Activated CD8-positive, alpha-beta memory T cell treated with anti-CD3 and anti-CD28 coated beads, Interleukin-2, amount 10 ng/mL, durations not matched to agents 7 days and 5 days (primary cell): ENCODE measurements around the gene PSMD12. TPM values are rescaled to one million over a fixed set of nuclear protein-coding genes. Genes with fewer than 3 reads are reported as not detected.
A peak's percentile ranks its signal among the peaks of the same experiment; 100 is the strongest.

Experiments used
- ATAC-seq: fragments of 150-1000 bp; cut with Tn5 transposase; one replicate; pipeline ENCODE4 v1.10.0; 2021; ENCODE audit warnings: moderate library complexity
- CTCF ChIA-PET: fragments of 350-600 bp; sonication (Branson Sonifier 250); formaldehyde crosslinking; loops from one replicate; lab custom pipeline; 2021; ENCODE audit warnings: antibody characterized with exemption; lab: Charles Lee
- DNase-seq: peaks from one replicate; pipeline ENCODE4 v3.0.0-alpha.2; 2020
- H3K27ac Mint-ChIP-seq: one replicate; pipeline ENCODE4 v1.8.0; 2021; ENCODE audit warnings: mild to moderate bottlenecking, mixed read lengths
- H3K27me3 Mint-ChIP-seq: one replicate; pipeline ENCODE4 v1.8.0; 2021; ENCODE audit warnings: mixed read lengths
- H3K36me3 Mint-ChIP-seq: one replicate; pipeline ENCODE4 v1.8.0; 2021; ENCODE audit warnings: mild to moderate bottlenecking, mixed read lengths
- H3K4me1 Mint-ChIP-seq: one replicate; pipeline ENCODE4 v1.8.0; 2021; ENCODE audit warnings: mixed read lengths
- H3K4me3 Mint-ChIP-seq: one replicate; pipeline ENCODE4 v1.8.0; 2021; ENCODE audit warnings: mild to moderate bottlenecking, moderate library complexity, mixed read lengths
- H3K9me3 Mint-ChIP-seq: one replicate; pipeline ENCODE4 v1.8.0; 2022; ENCODE audit warnings: low read depth, mixed read lengths
- total RNA-seq, 2 experiments: library from RNA; stranded (reverse); gene quantifications; one replicate each; pipeline ENCODE4 v1.2.3, GENCODE V29; 2021

The PSMD12 gene
- total RNA-seq, 2 experiments from 2014 or later = 52.8 to 63.2 TPM

DNA sequence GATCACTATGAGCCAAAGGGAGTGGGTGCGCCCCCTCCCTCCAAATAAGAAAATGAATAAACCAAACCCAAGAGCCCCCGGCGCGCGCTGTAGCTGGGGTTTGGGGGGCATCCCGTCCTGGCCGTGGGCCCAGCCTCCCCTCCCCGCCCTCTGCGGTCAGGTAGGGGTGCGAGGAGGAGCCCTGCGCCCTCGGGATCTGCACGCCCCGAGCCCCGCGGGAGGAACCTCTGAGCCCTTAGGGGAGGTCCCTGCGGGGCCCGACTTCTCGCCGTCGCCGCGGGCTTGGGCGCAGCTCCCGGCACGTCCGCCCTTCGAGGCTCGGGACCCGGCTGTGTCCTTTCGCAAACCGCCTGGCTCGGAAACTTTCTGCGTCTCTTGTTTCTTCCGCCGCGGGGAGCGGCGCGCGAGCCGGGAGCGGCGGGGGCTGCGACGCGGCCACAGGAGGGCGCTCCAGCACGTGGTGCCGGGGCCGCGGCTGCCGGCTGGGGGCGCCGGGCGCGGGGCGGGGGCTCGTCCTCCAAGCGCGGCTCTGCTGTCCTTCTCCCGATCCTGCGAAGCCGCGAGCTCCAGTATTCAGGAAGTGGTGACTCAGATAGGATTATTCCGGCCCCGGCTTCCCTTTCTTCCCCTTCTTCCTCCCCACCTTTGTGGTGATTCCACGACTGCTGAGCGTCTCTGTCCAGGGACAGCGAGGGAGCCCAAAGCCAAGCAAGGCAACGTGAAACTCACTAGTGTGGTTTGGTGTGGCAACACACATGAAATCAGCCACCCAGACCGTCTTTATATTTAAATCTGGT is 12.3 kb upstream of the PSMD12 start:
- CTCF ChIA-PET = interaction anchor here (0.6 to 10.5 kb wide), 39 partner anchors 11 to 339 kb away, joined by 3 to 209 read pairs (median 5); partner anchors contain the start of gene PSMD12
- no peaks in the 10 kb centered on the region for H3K27me3 Mint-ChIP-seq
- DNase-seq (peak; percentile 86), ATAC-seq (peak; percentile 42)
- no peaks in the 10 kb centered on the region for H3K9me3 Mint-ChIP-seq
- H3K27ac Mint-ChIP-seq = peak overlapping the region; percentile 86
- H3K4me1 Mint-ChIP-seq = peaks cover 49% of the 10 kb centered on the region
- peak overlapping the region; percentile 83 for H3K4me3 Mint-ChIP-seq
- H3K36me3 Mint-ChIP-seq = peaks cover 20% of the 10 kb centered on the region

DNA sequence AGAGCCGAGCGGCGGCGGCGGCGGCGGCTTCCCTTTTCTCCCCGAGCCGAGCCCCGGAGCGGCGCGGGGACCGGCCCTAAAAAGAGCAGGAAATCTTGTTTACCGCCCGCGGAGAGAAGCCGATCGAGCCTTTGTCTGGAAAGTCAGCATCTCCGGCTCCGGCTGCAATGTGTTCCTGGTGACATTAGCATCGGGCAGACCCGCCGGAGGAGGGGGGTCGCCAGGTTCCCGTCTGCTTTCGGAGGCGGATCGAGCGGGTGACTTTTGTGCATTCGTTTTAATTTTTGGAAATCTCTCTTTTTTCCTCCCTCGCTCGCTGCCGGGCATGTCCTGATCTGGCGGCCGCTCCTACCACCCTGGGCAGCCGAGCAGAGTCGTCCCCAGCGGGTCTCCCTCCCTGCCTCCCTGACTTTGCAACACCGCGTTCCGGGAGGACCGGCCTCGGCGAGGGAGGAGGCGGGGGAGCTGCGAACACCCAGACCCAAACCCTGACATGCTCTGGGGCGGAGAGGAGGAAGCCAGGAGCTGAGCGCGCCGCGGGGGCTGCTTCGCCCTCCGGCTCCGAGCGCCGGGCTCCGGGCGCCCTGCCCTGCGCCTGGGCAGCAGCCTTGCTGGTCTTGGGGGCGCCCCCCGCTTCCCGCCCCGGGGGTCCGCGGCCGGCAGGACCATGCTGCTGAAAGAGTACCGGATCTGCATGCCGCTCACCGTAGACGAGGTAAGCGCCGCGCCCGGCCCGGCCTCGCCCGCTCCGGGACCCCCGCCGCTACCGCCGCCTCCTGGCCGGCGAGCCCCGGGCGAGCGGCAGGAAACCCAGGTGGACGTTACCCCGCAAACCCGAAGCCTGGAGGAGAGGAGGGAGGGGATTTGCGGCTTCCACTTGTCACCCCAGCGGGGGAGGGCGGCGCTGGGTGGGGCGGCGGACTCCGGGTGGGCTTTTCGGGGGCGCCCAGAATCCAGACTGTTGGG is 11.4 kb upstream of the PSMD12 start:
- H3K4me3 Mint-ChIP-seq = peak overlapping the region; percentile 83
- peaks cover 49% of the 10 kb centered on the region for H3K4me1 Mint-ChIP-seq
- peaks cover 20% of the 10 kb centered on the region for H3K36me3 Mint-ChIP-seq
- H3K9me3 Mint-ChIP-seq = no peaks in the 10 kb centered on the region
- H3K27ac Mint-ChIP-seq = peak overlapping the region; percentile 87
- CTCF ChIA-PET = interaction anchor here (0.6 to 10.5 kb wide), 27 partner anchors 11 to 339 kb away, joined by 3 to 209 read pairs (median 9); partner anchors contain the start of gene PSMD12
- DNase-seq (peak; percentile 74), ATAC-seq (peak; percentile 17)
- H3K27me3 Mint-ChIP-seq = no peaks in the 10 kb centered on the region

DNA sequence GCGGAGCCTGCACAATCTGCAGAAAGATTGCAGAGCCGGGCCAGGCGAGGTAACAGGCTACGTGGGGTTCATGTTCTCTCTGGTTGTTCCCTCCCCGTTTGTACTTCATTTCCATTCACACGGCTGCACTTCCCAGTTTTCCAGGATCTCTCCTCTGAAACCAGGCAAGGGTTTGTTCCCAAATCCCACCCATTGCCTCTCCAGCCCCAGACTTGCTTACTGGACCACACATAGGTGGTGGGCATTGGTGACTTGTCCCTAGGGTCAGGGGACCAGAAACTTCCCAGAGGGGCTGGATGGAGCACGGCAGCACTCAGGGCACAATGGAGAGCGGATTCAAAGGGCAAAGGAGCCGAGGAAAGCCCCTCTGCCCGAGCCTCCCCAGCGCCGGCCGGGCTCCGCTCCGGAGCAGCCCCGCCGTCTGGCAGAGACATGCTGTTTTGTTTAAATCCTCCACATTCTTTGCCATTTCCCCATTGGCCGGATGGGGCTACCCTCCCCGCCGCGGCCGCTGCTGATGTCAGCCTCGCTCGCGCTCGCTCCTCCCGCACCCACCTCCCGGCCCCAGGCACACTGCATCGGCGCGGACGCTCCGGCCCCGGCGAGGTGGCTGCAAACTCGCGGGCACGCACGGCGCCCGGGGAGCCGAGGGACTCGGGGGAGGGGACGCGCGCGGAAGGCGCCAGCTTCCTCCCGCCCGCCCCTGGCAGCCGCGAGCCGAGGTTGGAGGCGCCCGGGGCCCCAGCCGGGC is 10.5 kb upstream of the PSMD12 start, which contains the start of gene PITPNC1:
PITPNC1 (plus strand) TSS at position 545 of the 751 bp plus-strand sequence.
- Mint-ChIP-seq H3K9me3 (no peaks in the 10 kb centered on the region), H3K27ac (peak within 1 kb of the TSS; percentile 87), H3K4me1 (peaks cover 42% of the 10 kb centered on the region), H3K36me3 (peaks cover 16% of the 10 kb centered on the region), H3K4me3 (peak within 1 kb of the TSS; percentile 83), H3K27me3 (no peaks in the 10 kb centered on the region)
- CTCF ChIA-PET = interaction anchor here (0.8 to 10.5 kb wide), 16 partner anchors 11 to 341 kb away, joined by 3 to 209 read pairs (median 19); partner anchors contain the start of genes NOL11 and PSMD12
- peak; percentile 78 for ATAC-seq
- peak; percentile 93 for DNase-seq

DNA sequence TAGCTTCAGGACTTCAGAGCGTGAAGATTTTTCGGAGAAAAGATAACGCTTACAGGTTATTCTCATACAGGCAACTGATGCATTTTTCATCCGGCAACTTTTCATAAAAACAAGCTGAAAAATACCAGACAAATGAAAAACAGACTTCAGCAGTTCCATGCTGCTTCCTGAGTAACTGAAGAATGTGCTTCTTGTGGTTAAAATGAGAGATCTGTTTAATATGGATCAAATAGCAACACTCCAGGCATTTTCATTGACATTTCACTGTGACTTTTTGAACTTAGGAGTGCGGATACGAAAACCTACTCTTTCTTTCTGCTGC is 10.0 kb upstream of the PSMD12 start:
- DNase-seq = no peak
- Mint-ChIP-seq H3K36me3 (peaks cover 13% of the 10 kb centered on the region), H3K9me3 (no peaks in the 10 kb centered on the region), H3K4me1 (peaks cover 38% of the 10 kb centered on the region), H3K27ac (peak overlapping the region; percentile 86), H3K4me3 (peak overlapping the region; percentile 83), H3K27me3 (no peaks in the 10 kb centered on the region)
- no peak for ATAC-seq
- CTCF ChIA-PET = interaction anchor here (0.7 to 10.5 kb wide), 15 partner anchors 11 to 764 kb away, joined by 3 to 209 read pairs (median 16); partner anchors contain the start of genes NOL11 and PSMD12

DNA sequence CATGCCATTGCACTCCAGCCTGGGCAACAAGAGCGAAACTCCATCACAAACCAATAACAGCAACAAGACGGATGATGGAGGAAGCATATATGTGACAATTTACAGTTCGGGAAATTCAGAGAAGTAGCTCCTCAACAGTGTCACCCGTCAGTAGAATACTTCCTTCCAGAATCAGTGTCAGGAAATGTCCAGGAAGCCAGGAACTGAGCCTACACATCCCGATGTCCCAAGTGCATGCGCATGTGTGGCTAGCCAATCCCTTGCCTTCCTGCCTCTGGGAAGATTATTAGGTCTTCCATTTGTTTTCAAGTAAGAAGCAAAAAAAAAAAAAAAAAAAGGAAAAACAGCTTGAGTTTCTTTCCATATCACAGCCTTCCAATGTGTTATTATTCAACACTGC is 9.3 kb upstream of the PSMD12 start:
- peaks cover 38% of the 10 kb centered on the region for H3K4me1 Mint-ChIP-seq
- no peak for DNase-seq

DNA sequence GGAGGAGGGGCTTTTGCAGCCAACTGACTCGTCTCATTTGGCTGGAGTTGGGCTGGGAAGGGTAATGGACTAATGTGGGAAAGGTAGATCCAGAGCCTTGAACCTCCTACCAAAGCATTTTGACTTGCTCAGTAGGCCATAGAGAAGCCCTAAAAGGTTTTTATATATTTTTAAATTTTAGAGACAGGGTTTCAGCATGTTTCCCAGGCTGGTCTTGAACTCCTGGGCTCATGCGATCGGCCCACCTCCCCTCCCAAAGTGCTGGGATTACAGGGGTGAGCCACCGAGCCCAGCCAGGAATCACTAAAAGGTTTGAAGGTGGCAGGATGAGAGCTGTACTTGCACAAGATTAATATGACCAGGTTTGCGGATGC is 8.7 kb upstream of the PSMD12 start:
- Mint-ChIP-seq H3K27ac (no peak overlapping the region), H3K27me3 (no peaks in the 10 kb centered on the region), H3K4me3 (no peak overlapping the region), H3K36me3 (peaks cover 11% of the 10 kb centered on the region), H3K9me3 (no peaks in the 10 kb centered on the region), H3K4me1 (peaks cover 33% of the 10 kb centered on the region)
- DNase-seq = no peak
- CTCF ChIA-PET = interaction anchor here (0.6 to 10.5 kb wide), 25 partner anchors 10 to 676 kb away, joined by 3 to 209 read pairs (median 5); partner anchors contain the start of genes NOL11 and PSMD12
- no peak for ATAC-seq

More for the DNA sequence above, 9.3 kb upstream of the PSMD12 start:
- ATAC-seq = no peak
- Mint-ChIP-seq H3K27ac (no peak overlapping the region), H3K27me3 (no peaks in the 10 kb centered on the region), H3K4me3 (no peak overlapping the region), H3K9me3 (no peaks in the 10 kb centered on the region), H3K36me3 (peaks cover 13% of the 10 kb centered on the region)
- CTCF ChIA-PET = interaction anchor here (0.7 to 10.5 kb wide), 23 partner anchors 10 to 763 kb away, joined by 3 to 209 read pairs (median 6); partner anchors contain the start of genes NOL11 and PSMD12

DNA sequence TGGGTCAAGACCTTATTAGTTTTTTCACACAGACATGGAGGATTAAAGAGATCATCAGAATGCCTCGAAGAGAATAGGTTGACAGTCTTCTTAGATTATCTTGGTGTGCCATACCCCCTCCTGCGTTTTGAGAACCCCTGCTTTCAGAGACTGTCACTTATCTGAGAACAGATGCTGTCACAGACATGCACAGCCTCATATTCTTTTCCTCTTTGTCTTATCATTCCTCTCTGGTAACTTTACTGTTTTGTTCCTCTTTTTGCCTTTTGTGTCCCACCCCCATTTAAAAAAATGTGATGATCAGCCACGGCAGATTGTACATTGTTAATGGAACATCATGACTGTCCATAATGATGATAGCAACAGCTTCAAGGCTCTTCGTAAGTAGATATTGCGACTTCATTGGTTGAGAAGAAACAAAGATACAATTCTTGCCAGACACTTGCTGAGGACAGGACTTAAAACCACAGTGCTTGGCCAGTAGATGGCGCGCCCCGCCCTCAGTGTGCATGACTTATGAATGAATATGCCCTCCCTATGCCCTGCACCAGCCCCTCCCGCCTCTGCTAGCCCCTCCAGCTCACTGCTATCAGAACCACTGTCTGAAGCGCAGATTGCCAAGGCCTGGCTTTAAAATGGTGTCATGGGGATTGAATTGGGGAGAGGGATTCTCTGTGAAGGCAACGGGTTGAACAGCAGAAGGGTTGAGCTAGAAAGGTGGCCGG is 8.1 kb upstream of the PSMD12 start:
- CTCF ChIA-PET = interaction anchor here (0.6 to 10.5 kb wide), 32 partner anchors 9 to 675 kb away, joined by 3 to 209 read pairs (median 5); partner anchors contain the start of genes NOL11 and PSMD12
- H3K4me3 Mint-ChIP-seq = no peak overlapping the region

DNA sequence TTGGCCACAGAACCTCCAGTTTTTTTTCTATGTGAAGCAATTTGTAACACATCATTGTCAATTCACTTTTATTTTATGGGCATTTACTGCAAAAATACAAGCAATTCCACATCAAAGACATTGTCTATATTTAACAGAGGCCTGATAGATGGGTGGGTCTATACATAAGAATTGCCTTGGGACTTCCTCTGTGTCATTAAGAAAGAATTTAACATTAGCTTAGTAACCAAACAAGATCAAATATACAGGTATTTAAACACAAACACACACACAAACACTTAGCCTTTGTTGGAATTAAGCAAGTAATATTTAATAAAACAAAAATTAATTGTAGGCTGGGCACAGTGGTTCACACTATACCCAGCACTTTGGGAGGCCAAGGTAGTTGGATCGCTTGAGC is 6.4 kb upstream of the PSMD12 start:
- H3K4me1 Mint-ChIP-seq = peaks cover 29% of the 10 kb centered on the region
- no peak overlapping the region for H3K4me3 Mint-ChIP-seq
- no peaks in the 10 kb centered on the region for H3K27me3 Mint-ChIP-seq
- H3K27ac Mint-ChIP-seq = no peak overlapping the region
- H3K9me3 Mint-ChIP-seq = no peaks in the 10 kb centered on the region
- CTCF ChIA-PET = interaction anchor here (1.6 to 4.1 kb wide), 7 partner anchors 7 to 346 kb away, joined by 4 to 47 read pairs (median 6); partner anchors contain the start of genes NOL11 and PSMD12
- DNase-seq = no peak
- ATAC-seq = no peak
- no peaks in the 10 kb centered on the region for H3K36me3 Mint-ChIP-seq

More for the DNA sequence above, 8.1 kb upstream of the PSMD12 start:
- peaks cover 32% of the 10 kb centered on the region for H3K4me1 Mint-ChIP-seq
- peak overlapping the region; percentile 27 for H3K27ac Mint-ChIP-seq
- H3K9me3 Mint-ChIP-seq = no peaks in the 10 kb centered on the region
- ATAC-seq (peak; percentile 53), DNase-seq (peak; percentile 94)
- no peaks in the 10 kb centered on the region for H3K27me3 Mint-ChIP-seq
- H3K36me3 Mint-ChIP-seq = peaks cover 6% of the 10 kb centered on the region

DNA sequence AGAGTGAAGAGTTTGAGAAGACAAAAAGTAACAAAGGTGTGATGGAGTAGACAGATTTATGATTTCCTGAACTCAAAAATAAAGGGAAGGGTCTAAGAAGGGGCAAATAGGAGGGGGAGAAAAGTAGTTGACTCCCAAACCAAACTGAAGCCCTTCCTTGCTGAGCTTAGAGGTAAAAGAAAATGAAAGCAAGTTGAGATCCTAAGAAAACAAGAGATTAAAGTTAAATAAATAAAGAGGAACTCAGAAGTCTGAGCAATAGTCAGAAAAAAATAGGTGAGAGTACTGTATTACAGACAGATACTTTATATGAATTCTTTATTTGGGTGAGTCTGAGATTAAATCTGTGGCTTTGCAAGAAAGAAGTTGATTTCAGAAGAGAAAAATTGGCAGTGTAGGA is 3.3 kb upstream of the PSMD12 start:
- H3K27ac Mint-ChIP-seq = no peak overlapping the region
- no peak for ATAC-seq
- peaks cover 7% of the 10 kb centered on the region for H3K36me3 Mint-ChIP-seq

DNA sequence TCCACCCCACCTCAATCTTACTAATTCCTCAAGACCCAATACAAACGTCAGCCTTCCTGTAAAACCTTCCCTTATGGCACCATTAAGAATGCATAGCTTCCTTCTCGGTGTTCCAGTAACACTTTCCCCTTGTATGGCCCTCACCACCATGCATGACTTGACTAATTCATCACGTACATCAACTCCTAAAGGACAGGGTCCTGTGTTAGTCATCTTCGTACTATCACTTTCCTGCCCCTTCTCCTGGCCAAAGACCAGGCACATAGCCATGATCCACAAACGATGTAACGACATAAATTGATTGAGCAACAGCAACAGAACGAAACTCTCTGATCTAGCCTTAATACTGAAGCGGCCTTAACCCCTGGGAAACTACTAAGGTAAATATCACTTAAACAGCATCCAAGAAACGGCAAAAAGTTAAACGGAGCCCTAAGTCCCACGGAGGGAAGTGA is 612 bp downstream of the PSMD12 start:
- peak; percentile 47 for DNase-seq
- Mint-ChIP-seq H3K9me3 (no peaks in the 10 kb centered on the region), H3K36me3 (peaks cover 27% of the 10 kb centered on the region), H3K27ac (peak overlapping the region; percentile 89), H3K4me3 (peak overlapping the region; percentile 89), H3K27me3 (no peaks in the 10 kb centered on the region), H3K4me1 (peaks cover 57% of the 10 kb centered on the region)
- ATAC-seq = peak; percentile 25
- CTCF ChIA-PET = interaction anchor here (1.0 to 6.8 kb wide), 5 partner anchors 9 to 238 kb away, joined by 3 to 47 read pairs (median 4); partner anchors contain the start of gene PITPNC1

More for the DNA sequence above, 3.3 kb upstream of the PSMD12 start:
- CTCF ChIA-PET = interaction anchor here (1.1 to 6.8 kb wide), 4 partner anchors 9 to 348 kb away, joined by 3 to 43 read pairs (median 8); partner anchors contain the start of genes NOL11 and PITPNC1
- Mint-ChIP-seq H3K4me1 (peaks cover 30% of the 10 kb centered on the region), H3K4me3 (no peak overlapping the region), H3K27me3 (no peaks in the 10 kb centered on the region), H3K9me3 (no peaks in the 10 kb centered on the region)
- no peak for DNase-seq
